H1 (cell line): ENCODE data around the gene REM1.

Experiments
- CTCF ChIP-seq, 3 experiments: IDR thresholded peaks; 1 replicate in 2 of 3; 2 replicates in 1 of 3; pipeline versions ENCODE4 v1.5.1 to v1.6.1; 2011; ENCODE audit warnings: low read length in 3 of 3, mild to moderate bottlenecking in 3 of 3, inconsistent platforms in 2 of 3, low read depth in 1 of 3, moderate library complexity in 1 of 3; ENCODE audit not compliant: insufficient read depth in 1 of 3; ENCODE audit errors: control extremely low read depth in 1 of 3
- MAX ChIP-seq: IDR thresholded peaks from 2 replicates; pipeline ENCODE4 v1.6.1; 2012; ENCODE audit warnings: inconsistent platforms
- ZNF274 ChIP-seq: IDR thresholded peaks from 2 replicates; pipeline ENCODE4 v1.7.0; 2012; ENCODE audit warnings: low read length, borderline replicate concordance; ENCODE audit errors: extremely low read depth

- no peak for TF ChIP-seq MAX
- TF ChIP-seq CTCF (IDR thresholded peaks at IDR 0.05; ENCODE audit: control extremely low read depth in 1 of 3, insufficient read depth in 1 of 3, low read depth in 1 of 3, low read length in 3 of 3), result no peak
- no peak for TF ChIP-seq ZNF274
Observed at GRCh38 chr20:31496761-31497295, 21.7 kb downstream of the REM1 start.
